Stimulated activated CD4-positive, alpha-beta T cell treated with anti-CD3 and anti-CD28 coated beads, Interleukin-2, amount 100 ng/mL, for 24 hours (primary cell): ENCODE data around the gene PIR.

ENCODE experiments used
- DNase-seq, 2 donors: peaks; one replicate each; pipeline ENCODE4 v3.0.0-alpha.2; 2020

PIR gene

GRCh38 chrX:15413101-15413500 is 80.0 kb downstream of the PIR start:
- no peak for DNase-seq

DNA sequence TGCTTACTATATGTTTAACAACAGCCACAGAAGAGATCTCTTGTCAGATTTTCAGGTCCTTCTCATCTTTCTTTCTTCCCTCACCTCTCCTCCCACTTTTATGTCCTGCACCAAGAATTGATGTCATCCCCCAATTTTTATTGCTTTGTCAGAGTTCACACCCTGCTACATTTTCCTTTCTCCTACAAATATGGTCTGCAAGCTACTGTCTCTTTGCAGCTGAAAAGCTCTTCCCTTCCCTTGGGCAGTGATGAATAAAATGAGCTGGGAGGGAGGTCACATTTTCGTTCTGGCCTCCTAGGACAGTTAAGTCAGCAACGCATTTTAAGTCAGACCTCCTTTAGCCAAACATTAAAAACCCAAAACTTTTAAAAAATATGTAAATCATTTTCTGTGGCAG is 82.2 kb downstream of the PIR start:
- no peak for DNase-seq

DNA sequence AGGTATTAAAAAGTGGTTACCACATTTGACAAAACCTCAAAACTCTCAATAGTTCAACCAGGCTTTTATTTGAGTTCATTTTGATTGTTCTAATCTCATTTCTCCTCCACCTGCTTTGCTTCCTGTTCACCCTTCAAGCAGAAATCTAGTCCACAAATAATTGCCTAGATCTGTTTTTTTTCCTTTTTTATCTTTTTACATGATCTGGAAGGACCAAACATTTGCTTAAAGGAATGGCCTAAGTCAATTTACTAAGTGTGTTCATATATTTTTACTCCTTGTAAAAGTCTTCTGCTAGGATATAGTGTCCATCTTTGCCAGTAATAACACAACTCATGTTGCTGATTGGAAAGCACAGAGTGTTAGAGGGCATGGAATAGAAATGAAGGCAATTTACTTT is 82.7 kb downstream of the PIR start:
- no peak for DNase-seq

DNA sequence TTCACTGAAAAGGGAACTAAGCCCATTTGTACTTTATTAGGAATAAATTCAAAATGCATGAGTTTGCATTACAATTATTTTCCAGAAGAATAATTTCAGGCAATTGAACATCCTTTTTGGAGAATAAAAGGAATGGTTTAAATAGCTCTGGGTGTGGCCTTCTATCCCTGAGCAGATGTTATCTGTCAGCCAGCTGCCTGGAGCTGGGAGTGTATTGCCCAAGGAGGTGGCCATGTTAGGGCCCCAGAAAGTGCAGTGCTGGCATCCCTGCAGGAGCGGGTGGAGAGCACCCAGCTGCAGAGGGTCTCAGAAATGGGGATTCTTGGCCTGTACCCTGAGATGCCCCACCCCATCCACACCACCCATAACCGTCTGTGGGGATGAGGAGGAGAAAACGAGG is 87.3 kb downstream of the PIR start:
- no peak for DNase-seq

- DNase-seq = no peak
Measured at GRCh38 chrX:15404401-15405096, 88.6 kb downstream of the PIR start.

GRCh38 chrX:15401378-15401777 is 91.8 kb downstream of the PIR start:
- no peak for DNase-seq

- no peak for DNase-seq
Measured at GRCh38 chrX:15399962-15400391, 93.2 kb downstream of the PIR start.

- no peak for DNase-seq
Measured at GRCh38 chrX:15398874-15399273, 94.3 kb downstream of the PIR start.

DNA sequence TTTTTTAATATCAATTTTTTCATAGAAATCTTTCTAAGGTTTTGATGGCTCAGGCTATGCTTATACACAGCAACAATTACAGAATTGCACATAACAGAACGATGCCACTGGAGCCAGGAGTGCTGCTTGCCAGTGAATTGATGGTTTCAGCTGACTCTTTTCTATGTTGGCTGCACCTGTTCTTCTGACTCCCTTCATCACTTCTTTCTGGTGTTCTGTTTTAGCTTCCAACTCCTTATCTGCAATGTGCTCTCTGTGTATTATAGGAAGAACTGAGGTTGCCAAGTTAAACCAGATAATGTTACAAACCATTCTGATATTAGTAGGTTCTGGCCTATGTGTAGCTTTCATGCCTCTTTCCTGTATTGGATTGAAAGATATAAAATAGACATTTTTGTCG is 97.3 kb downstream of the PIR start:
- no peak for DNase-seq

DNA sequence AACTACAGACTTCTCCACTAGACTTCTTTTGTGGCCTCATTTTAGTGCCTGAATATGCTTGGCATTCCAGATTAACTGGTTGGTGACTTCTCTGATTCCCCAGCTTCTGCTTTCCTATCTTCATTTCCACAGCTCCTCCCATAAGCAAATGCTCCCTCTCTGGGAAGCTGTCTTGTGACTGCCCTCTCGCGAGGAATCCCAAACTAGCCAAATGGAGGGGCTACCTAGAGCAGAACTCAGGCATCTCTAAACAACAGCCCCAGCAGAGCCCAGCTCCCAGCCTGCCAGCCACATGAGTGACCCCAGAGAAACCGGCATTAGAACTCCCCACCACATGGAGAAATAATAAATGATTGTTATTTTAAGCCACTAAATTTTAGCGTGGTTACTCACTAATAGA is 101.3 kb downstream of the PIR start:
- DNase-seq = no peak

DNA sequence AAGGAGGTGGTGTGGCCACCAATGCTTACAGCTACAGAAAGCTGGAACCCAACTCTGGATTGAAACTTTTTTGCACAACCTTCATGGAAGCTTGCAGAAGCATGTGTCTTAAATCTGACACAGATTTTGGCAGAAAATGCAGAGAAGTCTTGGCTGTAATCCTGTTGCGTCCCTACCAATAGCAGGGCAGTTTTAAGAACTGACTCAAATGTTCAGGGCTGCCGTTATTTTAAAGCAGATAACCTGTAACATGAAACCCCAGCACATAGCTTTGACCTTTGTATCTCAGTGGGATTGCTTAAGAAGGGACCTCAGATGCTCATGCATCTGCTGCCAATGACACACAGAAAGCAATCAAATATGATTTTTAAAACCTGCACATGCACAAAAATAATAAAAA is 108.8 kb downstream of the PIR start, which contains the start of gene VEGFD:
Gene VEGFD, minus strand, starts transcription at position 110 of the 400 bp plus-strand sequence. CDS start 467 bp downstream, outside the sequence.
- no peak for DNase-seq

- DNase-seq = no peak
Measured at GRCh38 chrX:15382813-15383212, 110.3 kb downstream of the PIR start.

DNA sequence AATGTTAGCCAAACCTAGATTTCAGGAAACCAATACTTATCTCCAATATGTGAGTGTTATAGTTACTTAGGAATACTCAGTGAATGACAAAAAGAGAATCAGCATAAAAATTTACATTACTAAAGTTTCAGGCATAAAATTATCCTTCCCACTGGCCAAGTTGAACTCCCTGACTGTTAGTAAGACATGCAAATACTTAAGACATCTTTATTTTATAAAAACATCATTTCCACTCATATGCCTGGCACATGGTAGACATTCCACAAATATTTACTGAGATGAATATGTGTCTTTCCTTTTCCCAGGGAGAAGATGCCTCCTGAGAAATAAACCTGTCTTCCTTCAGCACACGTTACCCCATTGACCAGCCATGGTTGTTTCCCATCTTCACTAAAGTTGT is 116.2 kb downstream of the PIR start:
- DNase-seq = no peak

DNA sequence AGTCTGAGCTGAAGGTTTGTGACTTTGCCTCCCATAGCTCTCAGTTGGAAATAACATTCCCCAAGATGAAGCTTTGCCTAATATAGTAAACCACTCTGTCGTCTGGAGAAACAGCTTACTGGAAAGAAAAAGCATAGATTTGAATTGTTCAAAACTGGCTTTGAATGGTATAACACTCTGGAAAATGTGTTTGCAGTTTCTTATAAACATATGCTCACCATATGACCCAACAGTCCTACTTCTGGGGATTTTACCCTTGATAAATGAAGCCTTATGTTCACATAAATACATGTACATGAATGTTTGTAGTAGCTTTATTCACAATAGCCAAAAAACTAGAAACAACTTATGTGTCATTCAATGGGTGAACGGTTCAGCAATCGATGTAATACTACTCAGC is 119.2 kb downstream of the PIR start:
- DNase-seq = no peak

DNA sequence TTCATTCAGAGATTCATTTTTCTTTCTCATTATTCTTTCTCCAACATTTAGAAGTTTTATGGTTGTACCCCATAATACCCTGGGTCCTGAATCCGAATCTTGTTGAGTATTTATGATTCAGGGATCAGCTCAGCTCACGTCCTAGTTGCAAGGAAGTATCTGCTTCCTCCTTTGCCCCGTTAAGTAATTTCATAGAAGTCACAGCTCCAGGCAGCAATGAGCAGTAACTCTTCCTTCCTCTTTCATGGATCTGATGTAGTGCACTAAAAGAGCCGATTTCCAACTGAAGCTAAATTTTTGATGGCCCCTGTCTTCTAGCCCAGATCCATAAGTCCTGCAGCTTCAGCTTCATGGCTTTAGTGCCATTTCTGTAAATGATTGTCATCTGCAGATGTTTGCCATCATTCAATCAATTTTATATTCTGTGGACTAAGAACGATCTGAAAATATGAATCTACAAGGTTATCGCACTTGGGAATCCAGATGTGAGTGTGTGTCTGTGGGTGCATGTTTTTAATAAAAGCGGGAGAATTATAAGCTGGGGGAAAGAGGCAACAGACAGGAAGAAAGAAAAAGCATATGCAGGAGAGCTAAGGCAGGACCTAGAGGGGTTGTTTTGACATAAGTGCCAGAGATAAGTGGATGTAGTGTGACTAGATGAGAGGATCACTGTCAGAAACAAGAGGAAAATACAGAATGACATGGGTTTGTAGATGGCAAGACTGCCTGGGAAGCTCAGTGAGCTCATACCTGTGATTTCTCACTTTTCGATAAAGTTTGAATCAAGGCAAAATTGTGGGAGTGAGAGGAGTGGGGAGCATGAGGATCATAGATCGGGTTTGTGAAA is 126.4 kb downstream of the PIR start:
- DNase-seq = no peak

DNA sequence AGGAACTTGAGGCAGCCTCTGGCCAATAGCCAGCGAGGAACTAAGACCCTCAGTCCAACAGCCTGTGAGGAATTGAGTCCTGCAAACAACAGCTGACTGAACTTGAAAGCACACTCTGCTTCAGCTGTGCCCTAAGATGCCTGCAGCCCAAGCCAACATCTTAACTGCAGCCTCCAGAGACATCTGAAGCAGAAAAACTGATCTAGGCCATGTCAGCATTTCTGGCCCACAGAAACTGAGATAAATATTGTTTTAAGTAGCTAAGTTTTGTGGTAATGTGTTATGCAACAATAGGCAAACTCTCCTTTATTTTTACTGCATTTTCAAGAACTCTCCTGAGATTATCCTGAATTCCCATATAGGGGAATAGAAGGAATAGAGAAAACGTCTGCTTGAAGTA is 133.4 kb downstream of the PIR start:
- DNase-seq = no peak

DNA sequence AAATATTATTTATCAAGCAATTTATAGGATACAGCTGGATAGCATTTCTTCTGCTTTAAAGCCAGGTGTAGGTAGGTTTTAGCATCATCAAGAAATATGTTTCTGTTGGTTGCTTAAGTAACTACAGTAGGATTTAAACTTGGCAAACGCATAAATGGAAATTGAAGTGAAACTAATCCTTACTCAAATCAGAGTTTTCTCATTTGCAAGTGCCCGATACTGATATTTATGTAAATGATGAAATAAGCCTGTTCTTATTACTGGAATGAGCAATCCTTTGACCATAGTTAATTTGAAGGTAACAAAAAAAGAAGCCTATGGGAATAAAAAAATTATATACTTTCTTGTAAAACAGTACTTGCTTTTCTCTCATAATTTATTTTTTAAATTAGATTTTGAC is 134.6 kb downstream of the PIR start:
- DNase-seq = no peak

GRCh38 chrX:15356444-15356843 is 136.7 kb downstream of the PIR start:
- DNase-seq = no peak

DNA sequence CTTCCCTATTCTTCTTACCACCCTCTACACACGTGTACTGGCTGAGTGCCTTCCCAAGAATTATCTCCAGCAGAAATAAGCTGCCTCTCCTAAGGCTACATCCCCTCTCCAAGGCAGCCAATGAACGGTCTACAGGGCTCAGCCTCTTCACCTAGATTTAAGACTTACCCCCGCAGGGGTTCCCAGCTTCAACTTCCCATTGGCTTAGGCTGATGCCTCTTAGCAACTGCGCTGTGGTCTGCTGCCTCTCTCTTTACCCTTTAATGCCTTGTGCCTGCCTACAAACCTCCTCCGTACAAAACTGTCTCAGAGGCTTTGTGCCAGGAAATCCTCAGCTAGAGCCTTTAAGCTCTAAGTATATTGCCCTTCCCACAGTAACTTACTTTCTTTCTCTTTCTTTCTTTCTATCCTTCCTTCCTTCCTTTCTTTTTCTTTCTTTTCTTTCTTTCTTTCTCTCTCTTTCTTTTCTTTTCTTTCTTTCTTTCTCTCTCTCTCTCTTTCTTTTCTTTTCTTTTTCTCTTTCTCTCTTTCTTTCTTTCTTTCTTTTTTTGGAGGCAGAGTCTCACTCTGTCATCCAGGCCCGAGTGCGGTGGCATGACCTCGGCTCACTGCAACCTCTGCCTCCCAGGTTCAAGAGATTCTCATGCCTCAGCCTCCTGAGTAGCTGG is 142.7 kb downstream of the PIR start:
- no peak for DNase-seq

DNA sequence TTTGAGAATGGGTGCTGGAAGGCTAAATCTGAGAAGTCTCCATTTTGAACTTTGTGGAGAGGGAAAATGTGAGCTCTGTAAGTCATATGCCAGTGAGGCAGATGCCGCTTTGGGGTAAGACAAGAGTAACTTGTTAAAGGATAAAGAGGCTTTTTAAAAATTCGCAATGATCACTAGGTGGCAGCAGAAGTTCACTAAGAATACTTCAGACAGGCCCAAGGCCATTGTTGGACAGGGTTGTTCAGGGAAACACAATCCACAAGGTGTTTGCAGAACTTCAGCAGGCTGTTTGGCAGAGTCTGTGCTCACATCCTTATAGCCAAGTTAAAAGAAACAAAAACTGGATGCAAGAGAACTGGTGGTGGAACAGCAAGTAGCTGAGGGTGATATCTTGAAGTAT is 144.1 kb downstream of the PIR start:
- DNase-seq = no peak

DNA sequence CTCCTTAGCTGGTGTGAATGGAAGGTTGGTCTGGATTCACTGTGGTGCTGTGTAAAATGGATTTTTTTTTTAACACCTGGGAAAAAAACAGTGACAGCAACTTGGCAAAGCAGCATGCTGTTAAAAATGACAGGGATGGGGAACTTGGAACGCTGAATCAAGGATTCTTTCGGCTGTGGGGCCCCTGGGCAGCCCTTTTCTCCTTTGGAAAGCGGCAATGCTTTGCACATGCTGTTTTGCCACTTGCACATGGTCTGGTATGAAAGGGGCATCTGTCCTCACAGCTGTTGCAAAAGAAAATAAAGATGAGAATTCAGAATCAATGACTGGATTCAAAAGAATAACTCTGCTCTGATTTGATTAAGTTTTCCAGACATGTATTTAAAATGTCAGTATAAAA is 147.2 kb downstream of the PIR start:
- DNase-seq = no peak

- no peak for DNase-seq
Measured at GRCh38 chrX:15344106-15344505, 149.0 kb downstream of the PIR start.

GRCh38 chrX:15343075-15343476 is 150.1 kb downstream of the PIR start:
- no peak for DNase-seq

GRCh38 chrX:15340867-15341266 is 152.3 kb downstream of the PIR start:
- no peak for DNase-seq
